ENCODE measurements around the gene CFAP251. TPM values are rescaled to one million over a fixed set of nuclear protein-coding genes. Genes with fewer than 3 reads are reported as not detected.

CFAP251 gene
- total and polyA plus RNA-seq, 2 of the 8 experiments (the other 6 are each of a cell fraction or from before 2014, with no cell fraction given), result 1.8 to 2.9 TPM

- H2BK120ac ChIP-seq (replicated peaks; ENCODE audit: low read depth, low read length), result no peak overlapping the region
- H3K79me1 ChIP-seq (ENCODE audit: low read depth, low read length), result no peaks in the 10 kb centered on the region
- WGBS, 2 experiments (ENCODE audit: extremely low coverage in 1 of 2, insufficient coverage in 1 of 2, insufficient read length in 1 of 2, insufficient replicate concordance in 2 of 2, low coverage in 1 of 2, low lambda C conversion rate in 2 of 2, missing lambda C conversion rate in 1 of 2), result 81% methylated on average over 13 of the region's 13 CpGs; no CpG with 5 or more reads in 1 of the 2 experiments
- ChIA-PET POLR2A (ENCODE audit: partially characterized antibody) (interaction anchor here (1.0 kb wide), 1 partner anchor 14 kb away, joined by 3 read pairs; no protein-coding TSS in a partner anchor), CTCF (ENCODE audit: partially characterized antibody) (interaction anchor here (0.6 to 1.9 kb wide), 8 partner anchors 8 to 159 kb away, joined by 3 to 9 read pairs (median 3); partner anchors contain the start of gene CFAP251)
- H3K4me3 ChIP-seq (ENCODE audit: extremely low read depth in 1 of 4, insufficient read depth in 2 of 4, low read depth in 3 of 4, low read length in 4 of 4), result no peak overlapping the region
- no peak overlapping the region for H3K23ac ChIP-seq (ENCODE audit: insufficient read length)
- H3K36me3 ChIP-seq (ENCODE audit: control insufficient read depth in 2 of 4, insufficient read depth in 4 of 4, low read length in 3 of 4), result no peaks in the 10 kb centered on the region
- H2BK20ac ChIP-seq (ENCODE audit: low read length), result no peak overlapping the region
- H2AK5ac ChIP-seq (ENCODE audit: low read depth, low read length), result no peak overlapping the region
- H2BK5ac ChIP-seq (ENCODE audit: low read depth, low read length), result no peak overlapping the region
- H2BK15ac ChIP-seq (ENCODE audit: low read length), result no peak overlapping the region
- no peaks in the 10 kb centered on the region for H3K9me3 ChIP-seq (ENCODE audit: insufficient read depth in 2 of 2, low read depth in 1 of 2, low read length in 1 of 2)
- no peak overlapping the region for H3K4ac ChIP-seq (replicated peaks; ENCODE audit: insufficient read length, low read depth, low read length)
- no peak overlapping the region for H3K27ac ChIP-seq (ENCODE audit: low read depth, low read length)
- H3K9ac ChIP-seq (replicated peaks in 1 of 4; ENCODE audit: extremely low read depth in 1 of 4, low read depth in 3 of 4, low read length in 3 of 4), result no peak overlapping the region
- H3K14ac ChIP-seq (ENCODE audit: insufficient read length), result no peak overlapping the region
- no peak for DNase-seq (ENCODE audit: low read depth in 1 of 2, low spot score in 2 of 2)
- no peak overlapping the region for H4K8ac ChIP-seq (ENCODE audit: extremely low read depth, insufficient read depth, low read length)
- FAIRE-seq, result no peak
- no peaks in the 10 kb centered on the region for H3K23me2 ChIP-seq (ENCODE audit: low read depth, low read length)
- no peaks in the 10 kb centered on the region; a peak in 1 of 7 replicates for H3K4me1 ChIP-seq (replicated peaks in 1 of 4; ENCODE audit: control insufficient read depth in 3 of 4, insufficient read depth in 4 of 4, low read length in 3 of 4)
- H3K56ac ChIP-seq (replicated peaks; ENCODE audit: insufficient read length, low read depth, low read length), result no peak overlapping the region
- no peak overlapping the region for H2AFZ ChIP-seq (ENCODE audit: low read length)
- no peak overlapping the region for H4K91ac ChIP-seq (replicated peaks; ENCODE audit: insufficient read length, low read length)
- H4K20me1 ChIP-seq (replicated peaks in 1 of 2; ENCODE audit: control insufficient read depth in 1 of 2, insufficient read depth in 2 of 2, low read length in 2 of 2), result no peaks in the 10 kb centered on the region
- H3K79me2 ChIP-seq (ENCODE audit: control insufficient read depth in 1 of 2, insufficient read depth in 2 of 2, low read length in 2 of 2), result no peaks in the 10 kb centered on the region
- H3K4me2 ChIP-seq (ENCODE audit: insufficient read depth in 1 of 2, low read depth in 2 of 2, low read length in 2 of 2), result no peak overlapping the region
- no peaks in the 10 kb centered on the region for H3K27me3 ChIP-seq (replicated peaks in 1 of 4; ENCODE audit: control insufficient read depth in 3 of 4, extremely low read depth in 1 of 4, insufficient read depth in 3 of 4, low read length in 3 of 4)
- no peak overlapping the region for H3K18ac ChIP-seq (ENCODE audit: extremely low read depth, low read length)
- no peak overlapping the region for H4K5ac ChIP-seq (ENCODE audit: insufficient read length, low read depth, low read length)
- H2BK12ac ChIP-seq (ENCODE audit: low read depth, low read length), result no peak overlapping the region
- TF ChIP-seq SUZ12 (IDR thresholded peaks at IDR 0.05; ENCODE audit: low read length), result no peak
- TF ChIP-seq SIX5 (IDR thresholded peaks at IDR 0.05; ENCODE audit: low read depth, low read length), result no peak
- no peak for TF ChIP-seq BACH1 (IDR thresholded peaks at IDR 0.05; ENCODE audit: low read length)
- no peak for TF ChIP-seq CEBPB (IDR thresholded peaks at IDR 0.05; ENCODE audit: low read depth, low read length)
- no peak for TF ChIP-seq SIRT6 (IDR thresholded peaks at IDR 0.05; ENCODE audit: low read length)
- no peak for TF ChIP-seq KDM5A (IDR thresholded peaks at IDR 0.05; ENCODE audit: low read length)
- TF ChIP-seq POLR2A (IDR thresholded peaks at IDR 0.05; ENCODE audit: control extremely low read depth in 1 of 2, low read depth in 2 of 2, low read length in 2 of 2), result no peak
- TF ChIP-seq ASH2L (IDR thresholded peaks at IDR 0.05; ENCODE audit: low read length), result no peak
- TF ChIP-seq RXRA (IDR thresholded peaks at IDR 0.05; ENCODE audit: insufficient read depth, low read depth, low read length), result no peak
- TF ChIP-seq YY1 (IDR thresholded peaks at IDR 0.05; ENCODE audit: low read depth, low read length), result no peak
- TF ChIP-seq SP2 (IDR thresholded peaks at IDR 0.05; ENCODE audit: low read length), result no peak
- TF ChIP-seq FOSL1 (IDR thresholded peaks at IDR 0.05; ENCODE audit: insufficient read depth, low read depth, low read length), result no peak
- TF ChIP-seq RFX5 (IDR thresholded peaks at IDR 0.05; ENCODE audit: borderline replicate concordance, low read depth, low read length), result no peak
- no peak for TF ChIP-seq EGR1 (IDR thresholded peaks at IDR 0.05; ENCODE audit: borderline replicate concordance, low read depth, low read length)
- TF ChIP-seq HDAC6 (IDR thresholded peaks at IDR 0.05; ENCODE audit: low read depth, low read length), result no peak
- TF ChIP-seq SP1 (IDR thresholded peaks at IDR 0.05; ENCODE audit: low read depth, low read length), result no peak
These were observed 65.3 kb downstream of the CFAP251 start for GRCh38 chr12:121983536-121984210.

Measured in H1 (cell line).